CD8-positive, alpha-beta memory T cell (primary cell): ENCODE measurements around the gene KCNH8. TPM values are rescaled to one million over a fixed set of nuclear protein-coding genes. Genes with fewer than 3 reads are reported as not detected.

Experiments used
- CTCF ChIA-PET: fragments of 350-600 bp; sonication (Branson Sonifier 250); formaldehyde crosslinking; loops from one replicate; lab custom pipeline; 2021; ENCODE audit warnings: antibody characterized with exemption; lab: Charles Lee
- POLR2A ChIA-PET: fragments of 350-600 bp; sonication (Branson Sonifier 250); formaldehyde crosslinking; loops from one replicate; lab custom pipeline; 2021; ENCODE audit warnings: antibody characterized with exemption; lab: Charles Lee
- DNase-seq, 5 donors: peaks; one replicate each; pipeline versions ENCODE4 v3.0.0 to v3.0.0-alpha.2; 2020 to 2022; ENCODE audit warnings: mixed read lengths in 1 of 5
- H3K27ac ChIP-seq: one replicate; pipeline ENCODE4 v1.7.0; 2013; ENCODE audit warnings: low read depth, mild to moderate bottlenecking, low read length, moderate library complexity
- H3K27me3 ChIP-seq: 2 replicates; pipeline ENCODE4 v1.7.0; 2013; ENCODE audit warnings: low read length, mild to moderate bottlenecking; ENCODE audit not compliant: insufficient read depth, poor library complexity, severe bottlenecking
- H3K36me3 ChIP-seq: 2 replicates; pipeline ENCODE4 v1.7.0; 2013; ENCODE audit warnings: mild to moderate bottlenecking, low read length, moderate library complexity; ENCODE audit not compliant: insufficient read depth
- H3K4me1 ChIP-seq: 2 replicates; pipeline ENCODE4 v1.7.0; 2013; ENCODE audit warnings: mild to moderate bottlenecking, low read length, moderate library complexity; ENCODE audit not compliant: insufficient read depth
- H3K4me3 ChIP-seq: 2 replicates; pipeline ENCODE4 v1.7.0; 2013; ENCODE audit warnings: mild to moderate bottlenecking, low read length
- H3K9me3 ChIP-seq: 2 replicates; pipeline ENCODE4 v1.7.0; 2013; ENCODE audit warnings: mild to moderate bottlenecking, low read length
- H3K27ac Mint-ChIP-seq, 8 donors: one replicate each; pipeline ENCODE4 v1.8.0; 2020 to 2021; ENCODE audit warnings: mixed read lengths in 8 of 8, mild to moderate bottlenecking in 6 of 8, inconsistent platforms in 3 of 8, moderate library complexity in 3 of 8
- H3K27me3 Mint-ChIP-seq, 2 donors: one replicate each; pipeline ENCODE4 v1.8.0; 2020 to 2021; ENCODE audit warnings: mixed read lengths in 2 of 2, mild to moderate bottlenecking in 1 of 2, moderate library complexity in 1 of 2
- H3K36me3 Mint-ChIP-seq, 3 donors: one replicate each; pipeline ENCODE4 v1.8.0; 2020 to 2021; ENCODE audit warnings: mixed read lengths in 3 of 3, inconsistent platforms in 1 of 3, mild to moderate bottlenecking in 1 of 3
- H3K4me1 Mint-ChIP-seq, 3 donors: one replicate each; pipeline ENCODE4 v1.8.0; 2020 to 2021; ENCODE audit warnings: mixed read lengths in 3 of 3, inconsistent platforms in 1 of 3, mild to moderate bottlenecking in 1 of 3
- H3K4me3 Mint-ChIP-seq, 7 donors: one replicate each; pipeline ENCODE4 v1.8.0; 2020 to 2021; ENCODE audit warnings: mixed read lengths in 7 of 7, mild to moderate bottlenecking in 6 of 7, moderate library complexity in 4 of 7, inconsistent platforms in 2 of 7
- H3K9me3 Mint-ChIP-seq, 5 donors: one replicate each; pipeline ENCODE4 v1.8.0; 2020 to 2022; ENCODE audit warnings: mixed read lengths in 5 of 5, mild to moderate bottlenecking in 3 of 5, moderate library complexity in 2 of 5, inconsistent platforms in 1 of 5
- polyA plus RNA-seq: library from polyadenylated mRNA; unstranded; fragments of 300-500 nt; fragmentation: Illumina TruSeq; gene quantifications from one replicate; pipeline ENCODE4 v1.2.3, GENCODE V29; 2021
- total RNA-seq, 2 experiments: library from RNA; stranded (reverse); gene quantifications; one replicate each; pipeline ENCODE4 v1.2.3, GENCODE V29; 2021

KCNH8 gene
- total and polyA plus RNA-seq, 3 experiments from 2014 or later = not detected

DNA sequence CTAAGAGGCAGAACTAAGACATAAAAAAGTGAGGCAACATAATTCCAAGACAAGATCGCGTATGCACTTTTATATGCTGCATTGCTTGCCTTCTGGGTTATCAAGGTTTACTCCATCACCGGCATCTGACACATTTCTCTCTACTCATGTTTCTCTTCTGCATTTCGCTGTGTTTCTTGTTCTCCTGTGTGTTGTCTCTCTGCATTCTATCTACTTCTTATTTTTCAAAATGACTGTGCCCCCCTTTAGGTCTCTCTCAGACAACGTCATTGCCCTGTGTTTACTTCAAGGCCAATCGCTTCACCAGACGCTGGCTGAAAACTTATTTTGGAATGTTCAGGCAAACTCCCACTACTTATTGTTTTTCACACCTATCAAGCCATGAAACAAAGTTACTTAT is 280.4 kb downstream of the KCNH8 start:
- H3K4me3 Mint-ChIP-seq = no peak overlapping the region
- peaks cover 0 to 10% (median 8%) of the 10 kb centered on the region in 5 donors for H3K9me3 Mint-ChIP-seq
- H3K27ac Mint-ChIP-seq = no peak overlapping the region
- H3K27me3 ChIP-seq = no peaks in the 10 kb centered on the region
- DNase-seq = no peak
- no peak overlapping the region for H3K27ac ChIP-seq
- H3K4me3 ChIP-seq = no peak overlapping the region
- no peaks in the 10 kb centered on the region for H3K27me3 Mint-ChIP-seq
- H3K4me1 Mint-ChIP-seq = no peaks in the 10 kb centered on the region
- ChIA-PET POLR2A (no interaction called here), CTCF (no interaction called here)
- no peaks in the 10 kb centered on the region for H3K36me3 ChIP-seq
- H3K4me1 ChIP-seq = no peaks in the 10 kb centered on the region
- H3K9me3 ChIP-seq = no peaks in the 10 kb centered on the region
- H3K36me3 Mint-ChIP-seq = no peaks in the 10 kb centered on the region

- H3K27ac ChIP-seq = no peak overlapping the region
- no peaks in the 10 kb centered on the region for H3K27me3 ChIP-seq
- no peaks in the 10 kb centered on the region for H3K4me1 Mint-ChIP-seq
- peaks cover 0 to 13% (median 5%) of the 10 kb centered on the region in 5 donors for H3K9me3 Mint-ChIP-seq
- no peak overlapping the region for H3K4me3 ChIP-seq
- CTCF ChIA-PET = no interaction called here
- no peak for DNase-seq
- no peak overlapping the region for H3K27ac Mint-ChIP-seq
- H3K27me3 Mint-ChIP-seq = no peaks in the 10 kb centered on the region
- H3K4me3 Mint-ChIP-seq = no peak overlapping the region
- POLR2A ChIA-PET = no interaction called here
- no peaks in the 10 kb centered on the region for H3K36me3 Mint-ChIP-seq
- H3K9me3 ChIP-seq = no peaks in the 10 kb centered on the region
- no peaks in the 10 kb centered on the region for H3K4me1 ChIP-seq
- no peaks in the 10 kb centered on the region for H3K36me3 ChIP-seq
Measured at GRCh38 chr3:19432669-19433068, 284.4 kb downstream of the KCNH8 start.

DNA sequence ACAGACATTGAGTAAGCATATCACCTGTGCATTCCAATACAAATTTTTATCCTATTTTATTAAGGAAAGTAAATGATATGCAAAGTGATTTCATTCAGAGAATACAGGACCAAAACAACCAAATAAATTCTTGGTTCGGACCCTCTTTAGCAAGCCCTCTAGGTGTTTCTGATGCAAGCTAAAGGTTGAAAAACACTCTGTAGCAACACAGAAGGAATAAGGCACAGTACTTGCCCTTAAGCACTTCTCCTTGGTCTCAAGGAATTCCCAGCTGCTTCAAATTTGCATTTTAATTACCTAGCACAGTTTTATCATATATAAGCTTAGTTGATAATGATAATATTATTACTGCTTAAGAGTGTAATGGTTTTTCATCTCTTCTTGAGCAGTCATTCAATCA is 288.4 kb downstream of the KCNH8 start:
- H3K9me3 Mint-ChIP-seq = peaks cover 0 to 18% (median 0%) of the 10 kb centered on the region in 5 donors

DNA sequence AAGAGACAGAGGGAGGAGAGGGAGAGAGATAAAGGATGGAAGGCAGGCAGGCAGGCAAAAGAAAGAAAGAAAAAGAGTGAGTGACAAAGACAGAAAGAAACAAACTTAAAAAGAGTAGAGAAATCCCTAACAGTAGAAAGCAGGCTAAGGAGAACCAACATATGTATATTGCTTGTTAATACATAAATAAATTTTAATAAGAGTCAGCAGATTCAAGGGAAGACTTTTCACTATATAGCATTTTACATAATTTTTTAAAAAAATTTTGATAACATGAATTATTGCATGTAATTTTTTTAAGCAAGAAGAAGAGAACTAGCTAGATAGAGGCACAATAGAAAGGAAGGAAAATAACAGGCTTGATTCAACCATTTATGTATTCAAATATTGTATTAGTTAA is 291.6 kb downstream of the KCNH8 start:
- Histone ChIP-seq H3K27ac (no peak overlapping the region), H3K36me3 (no peaks in the 10 kb centered on the region), H3K4me1 (no peaks in the 10 kb centered on the region), H3K9me3 (no peaks in the 10 kb centered on the region), H3K4me3 (no peak overlapping the region), H3K27me3 (no peaks in the 10 kb centered on the region)
- Mint-ChIP-seq H3K27ac (no peak overlapping the region), H3K27me3 (no peaks in the 10 kb centered on the region), H3K4me3 (no peak overlapping the region), H3K36me3 (no peaks in the 10 kb centered on the region), H3K4me1 (no peaks in the 10 kb centered on the region), H3K9me3 (peaks cover 0 to 10% (median 0%) of the 10 kb centered on the region in 5 donors)
- POLR2A ChIA-PET = no interaction called here
- CTCF ChIA-PET = no interaction called here
- DNase-seq = no peak

More for the DNA sequence above, 288.4 kb downstream of the KCNH8 start:
- Histone ChIP-seq H3K36me3 (no peaks in the 10 kb centered on the region), H3K27ac (no peak overlapping the region), H3K4me3 (no peak overlapping the region), H3K27me3 (no peaks in the 10 kb centered on the region), H3K4me1 (no peaks in the 10 kb centered on the region), H3K9me3 (no peaks in the 10 kb centered on the region)
- Mint-ChIP-seq H3K27ac (no peak overlapping the region), H3K4me3 (no peak overlapping the region), H3K27me3 (no peaks in the 10 kb centered on the region), H3K36me3 (no peaks in the 10 kb centered on the region), H3K4me1 (no peaks in the 10 kb centered on the region)
- no peak for DNase-seq
- ChIA-PET CTCF (no interaction called here), POLR2A (no interaction called here)

DNA sequence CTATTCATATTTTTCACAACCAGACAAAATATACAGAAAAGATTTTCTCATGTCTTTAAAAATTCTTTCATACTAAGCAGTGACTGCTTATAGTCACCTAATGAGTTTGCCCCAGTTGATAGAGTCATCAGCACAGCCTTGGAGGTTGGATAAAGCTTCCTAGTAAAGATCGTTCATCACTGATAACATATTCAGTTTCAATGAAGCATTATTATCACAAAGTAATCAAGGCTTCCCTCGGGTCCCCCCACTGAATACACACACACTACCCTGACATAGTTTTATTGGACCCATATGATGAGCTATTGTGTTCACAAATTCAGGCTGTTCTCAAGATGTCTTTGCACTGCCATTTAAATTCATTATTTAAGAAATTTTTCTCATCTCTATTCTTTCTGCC is 297.8 kb downstream of the KCNH8 start:
- no peaks in the 10 kb centered on the region for H3K4me1 Mint-ChIP-seq
- DNase-seq = no peak
- no peaks in the 10 kb centered on the region for H3K36me3 ChIP-seq
- no peak overlapping the region for H3K27ac ChIP-seq
- H3K27ac Mint-ChIP-seq = no peak overlapping the region
- no peak overlapping the region for H3K4me3 ChIP-seq
- no peaks in the 10 kb centered on the region for H3K9me3 ChIP-seq
- ChIA-PET POLR2A (no interaction called here), CTCF (no interaction called here)
- H3K9me3 Mint-ChIP-seq = peaks cover 0 to 18% (median 0%) of the 10 kb centered on the region in 5 donors
- H3K4me3 Mint-ChIP-seq = no peak overlapping the region
- H3K4me1 ChIP-seq = no peaks in the 10 kb centered on the region
- H3K27me3 ChIP-seq = no peaks in the 10 kb centered on the region
- no peaks in the 10 kb centered on the region for H3K36me3 Mint-ChIP-seq
- H3K27me3 Mint-ChIP-seq = no peaks in the 10 kb centered on the region

GRCh38 chr3:19446687-19447086 is 298.4 kb downstream of the KCNH8 start:
- H3K36me3 ChIP-seq = no peaks in the 10 kb centered on the region

GRCh38 chr3:19455546-19455945 is 307.2 kb downstream of the KCNH8 start:
- Histone ChIP-seq H3K4me1 (no peaks in the 10 kb centered on the region), H3K4me3 (no peak overlapping the region), H3K27me3 (no peaks in the 10 kb centered on the region), H3K9me3 (no peaks in the 10 kb centered on the region), H3K36me3 (no peaks in the 10 kb centered on the region), H3K27ac (no peak overlapping the region)
- Mint-ChIP-seq H3K4me3 (no peak overlapping the region), H3K27ac (no peak overlapping the region), H3K4me1 (no peaks in the 10 kb centered on the region), H3K36me3 (no peaks in the 10 kb centered on the region), H3K9me3 (peaks cover 0 to 42% (median 2%) of the 10 kb centered on the region in 5 donors), H3K27me3 (no peaks in the 10 kb centered on the region)
- CTCF ChIA-PET = no interaction called here
- no peak for DNase-seq
- POLR2A ChIA-PET = no interaction called here

More at GRCh38 chr3:19446687-19447086, 298.4 kb downstream of the KCNH8 start:
- Mint-ChIP-seq H3K36me3 (no peaks in the 10 kb centered on the region), H3K27me3 (no peaks in the 10 kb centered on the region), H3K4me3 (no peak overlapping the region), H3K4me1 (no peaks in the 10 kb centered on the region), H3K9me3 (peaks cover 0 to 19% (median 0%) of the 10 kb centered on the region in 5 donors), H3K27ac (no peak overlapping the region)
- Histone ChIP-seq H3K27ac (no peak overlapping the region), H3K27me3 (no peaks in the 10 kb centered on the region), H3K4me1 (no peaks in the 10 kb centered on the region), H3K9me3 (no peaks in the 10 kb centered on the region), H3K4me3 (no peak overlapping the region)
- POLR2A ChIA-PET = no interaction called here
- CTCF ChIA-PET = no interaction called here
- no peak for DNase-seq

- Mint-ChIP-seq H3K27ac (no peak overlapping the region), H3K36me3 (no peaks in the 10 kb centered on the region), H3K9me3 (peaks cover 0 to 43% (median 2%) of the 10 kb centered on the region in 5 donors), H3K27me3 (no peaks in the 10 kb centered on the region), H3K4me3 (no peak overlapping the region), H3K4me1 (no peaks in the 10 kb centered on the region)
- Histone ChIP-seq H3K4me3 (no peak overlapping the region), H3K4me1 (no peaks in the 10 kb centered on the region), H3K36me3 (no peaks in the 10 kb centered on the region), H3K27ac (no peak overlapping the region), H3K27me3 (no peaks in the 10 kb centered on the region), H3K9me3 (no peaks in the 10 kb centered on the region)
- CTCF ChIA-PET = no interaction called here
- DNase-seq = no peak
- POLR2A ChIA-PET = no interaction called here
Measured at GRCh38 chr3:19456738-19457137, 308.4 kb downstream of the KCNH8 start.

DNA sequence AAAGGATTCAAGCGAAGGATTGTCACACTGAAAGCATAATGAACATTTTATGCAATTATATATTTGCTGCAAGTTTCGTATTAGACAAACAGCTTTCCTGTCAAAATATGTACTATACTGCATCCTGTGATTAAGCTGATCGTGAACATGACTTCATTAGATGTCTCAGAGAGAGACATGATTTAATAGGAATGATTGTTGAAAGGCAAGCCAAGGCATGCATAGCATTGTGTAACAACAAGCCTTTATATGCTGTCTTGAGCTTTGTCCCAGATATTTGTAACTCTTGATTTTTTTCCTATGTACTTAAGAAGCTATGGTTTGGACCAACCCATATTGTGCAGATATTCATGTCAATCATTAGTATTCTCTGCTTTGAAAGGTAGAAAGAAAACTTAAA is 309.1 kb downstream of the KCNH8 start:
- no peak for DNase-seq
- no peak overlapping the region for H3K27ac ChIP-seq
- H3K4me1 ChIP-seq = no peaks in the 10 kb centered on the region
- Mint-ChIP-seq H3K4me3 (no peak overlapping the region), H3K9me3 (peaks cover 0 to 45% (median 2%) of the 10 kb centered on the region in 5 donors), H3K27me3 (no peaks in the 10 kb centered on the region), H3K4me1 (no peaks in the 10 kb centered on the region), H3K36me3 (no peaks in the 10 kb centered on the region), H3K27ac (no peak overlapping the region)
- no peak overlapping the region for H3K4me3 ChIP-seq
- H3K9me3 ChIP-seq = no peaks in the 10 kb centered on the region
- no peaks in the 10 kb centered on the region for H3K36me3 ChIP-seq
- POLR2A ChIA-PET = no interaction called here
- CTCF ChIA-PET = interaction anchor here (0.6 kb wide), 1 partner anchor 28 kb away, joined by 3 read pairs; no protein-coding TSS in a partner anchor
- H3K27me3 ChIP-seq = no peaks in the 10 kb centered on the region
